Fibroblast of peridontal ligament (primary cell): ENCODE measurements around the gene CCDC71L.

ENCODE experiments used
- DNase-seq: peaks from one replicate; pipeline ENCODE4 v3.0.0-alpha.2; 2010; ENCODE audit errors: extremely low read depth

CCDC71L gene

DNA sequence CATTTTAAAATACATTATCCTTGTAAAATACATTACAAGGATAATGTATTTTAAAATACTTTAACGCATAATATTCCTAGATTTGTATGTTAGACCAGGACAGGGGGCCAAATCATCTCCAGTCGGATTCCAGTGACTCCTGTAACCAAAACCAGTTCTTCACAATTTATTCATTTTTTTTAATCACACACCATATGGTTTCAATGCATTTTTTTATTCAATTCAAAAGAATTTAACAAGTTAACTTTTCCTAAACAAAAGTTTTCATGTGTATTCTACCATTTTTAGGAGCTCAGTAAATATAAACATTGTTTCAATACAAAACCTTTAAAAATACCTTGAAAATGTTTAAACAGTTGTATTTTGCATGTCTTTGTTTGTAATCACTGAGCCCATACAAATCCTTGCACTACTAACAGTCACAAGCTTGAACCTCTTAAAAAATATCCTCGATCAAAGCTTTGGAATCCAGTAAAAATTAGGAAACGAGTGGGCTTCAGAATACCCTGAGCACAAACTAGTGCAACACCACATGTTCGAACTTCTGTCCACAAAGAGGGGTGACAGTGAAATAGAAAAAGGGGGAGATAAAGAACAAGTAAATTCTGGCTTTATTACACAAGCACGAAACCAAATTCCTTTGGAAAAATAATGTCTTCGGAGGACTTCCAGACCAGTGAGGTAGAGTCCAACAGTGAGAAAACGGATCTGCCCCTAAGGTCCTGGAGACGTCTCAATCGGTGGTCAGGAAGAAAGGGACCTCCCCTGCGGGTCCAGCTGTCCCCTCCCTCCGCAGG is 1.6 kb downstream of the CCDC71L start:
- peak; percentile 40 for DNase-seq

DNA sequence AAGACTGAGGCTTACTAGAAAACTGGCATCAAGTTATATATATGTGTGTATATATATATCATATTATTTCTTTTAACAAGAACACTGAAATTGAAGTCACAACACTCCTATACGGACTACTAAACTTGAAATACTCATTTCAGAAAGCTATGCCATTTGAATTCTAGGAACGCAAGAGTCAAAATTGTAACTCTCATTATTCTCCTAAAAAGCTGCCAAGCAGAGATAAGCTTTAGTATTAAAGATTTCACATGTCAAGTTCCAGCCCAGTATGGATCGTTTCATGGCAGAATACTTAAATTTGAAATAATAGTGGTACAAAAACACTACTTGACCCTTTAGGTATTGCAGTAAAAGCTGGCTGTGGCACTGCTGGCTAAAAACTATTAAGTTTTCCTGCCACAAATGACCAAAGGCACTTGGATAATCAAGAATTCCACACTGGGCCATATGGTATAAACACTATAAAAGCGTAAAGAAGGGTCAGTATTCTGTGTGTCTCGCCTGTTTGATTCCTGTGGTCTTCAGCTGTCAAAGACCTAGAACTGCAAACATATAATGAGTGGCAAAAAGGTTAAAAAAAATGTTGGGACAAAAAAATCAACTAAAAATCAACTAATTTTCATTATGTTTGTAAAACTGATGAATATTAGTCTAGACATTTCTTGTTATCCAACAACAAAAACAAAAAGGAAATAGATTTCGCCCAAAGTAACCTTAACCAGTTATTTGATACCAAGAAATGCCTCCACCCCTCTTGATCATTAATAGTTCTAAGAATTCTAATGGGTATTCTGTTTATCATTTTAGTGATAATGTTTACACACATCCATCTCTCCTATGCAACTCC is 2.4 kb downstream of the CCDC71L start:
- peak; percentile 10 for DNase-seq

DNA sequence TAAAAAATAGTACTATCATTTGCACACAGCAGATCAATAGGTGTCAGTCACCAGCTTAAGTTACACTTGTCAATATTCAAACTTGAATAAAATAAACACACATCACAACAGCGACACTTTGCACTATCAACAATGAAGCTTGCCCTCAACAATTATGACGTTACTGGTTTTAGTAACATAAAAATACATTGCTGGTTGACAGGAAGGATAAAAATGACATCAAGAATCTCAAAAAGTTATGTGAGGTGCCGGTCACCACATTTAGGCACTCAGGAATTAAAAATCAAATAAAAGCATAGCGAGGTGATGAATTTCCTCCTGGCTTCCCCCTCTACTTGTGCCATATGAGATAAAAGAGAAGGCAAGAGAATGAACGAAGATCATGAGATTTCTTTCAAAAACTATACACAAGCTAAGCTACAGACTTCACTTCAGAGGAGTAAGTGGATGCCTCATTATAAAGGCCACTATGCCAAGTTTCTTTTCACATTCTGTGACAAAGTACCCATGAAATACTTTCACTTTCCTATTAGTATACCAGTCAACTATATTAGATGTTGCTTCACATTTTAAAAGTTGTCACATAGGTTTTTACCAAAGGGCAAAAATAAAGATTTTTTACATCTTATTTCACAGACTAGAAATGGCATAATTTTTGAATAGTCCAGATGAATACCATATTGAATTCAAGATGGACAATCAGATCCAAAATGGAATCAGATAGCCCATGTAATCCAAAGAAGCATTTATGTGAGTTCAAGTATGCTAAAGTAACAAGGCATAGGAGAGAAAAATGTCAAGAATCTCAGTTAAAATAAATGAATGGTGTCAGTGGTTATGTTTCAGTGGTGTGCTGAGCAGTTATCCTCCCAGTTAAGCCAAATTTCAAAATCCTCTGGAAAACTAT is 3.6 kb downstream of the CCDC71L start:
- DNase-seq: peak; percentile 74

DNA sequence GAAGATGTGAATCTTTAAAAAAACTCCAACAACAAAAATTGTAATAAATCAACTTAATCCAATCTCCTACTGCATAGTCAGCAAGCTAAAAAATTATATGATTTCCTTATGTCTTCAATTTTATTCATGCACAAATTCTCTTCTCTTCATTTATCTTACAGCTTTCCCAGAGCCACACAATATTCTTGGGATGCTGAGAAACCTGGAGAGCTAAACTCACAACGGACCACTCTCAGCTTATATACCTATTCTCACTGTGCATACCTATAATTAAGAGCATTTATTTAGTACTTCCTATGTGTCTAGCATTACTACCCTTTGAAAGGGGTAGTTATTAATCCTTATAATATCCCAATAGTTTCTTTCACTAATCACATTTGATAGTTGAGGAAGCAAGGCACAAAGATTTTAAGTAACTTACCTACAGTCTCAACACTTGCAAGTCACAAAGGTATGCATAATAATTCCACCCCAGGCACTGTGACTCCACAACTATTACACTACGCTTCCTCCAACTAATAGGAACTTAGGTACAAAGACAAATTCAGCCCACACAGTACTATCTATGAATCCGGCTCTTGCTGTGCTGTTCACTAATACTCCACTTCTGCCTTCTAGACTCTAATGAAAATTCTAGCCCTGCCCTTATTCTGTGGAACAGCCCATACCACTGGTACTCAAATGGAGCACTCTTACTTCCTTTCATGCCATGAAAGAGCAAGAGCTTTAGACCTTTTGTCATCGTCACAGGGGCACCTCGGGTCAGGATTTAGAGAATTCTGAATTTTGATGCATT is 5.1 kb downstream of the CCDC71L start:
- DNase-seq: no peak

DNA sequence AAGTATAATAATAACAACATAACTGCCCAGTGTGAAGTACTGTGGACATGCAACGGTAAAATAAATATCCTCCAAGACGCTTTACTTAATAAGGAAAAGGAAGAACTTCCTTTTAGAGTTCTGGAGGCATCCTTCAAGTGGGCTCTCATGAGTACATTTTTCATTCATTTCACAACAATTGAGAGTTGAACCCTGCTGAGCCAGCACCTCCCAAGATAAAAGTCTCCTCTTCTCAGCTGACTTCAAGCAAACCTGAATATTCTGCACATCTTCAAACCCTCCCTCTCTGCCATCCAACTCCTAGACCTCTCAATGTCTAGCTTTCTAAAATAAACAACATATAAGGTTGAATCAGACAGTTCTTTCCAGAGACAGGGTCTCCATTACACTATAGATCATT is 7.5 kb downstream of the CCDC71L start:
- no peak for DNase-seq

DNA sequence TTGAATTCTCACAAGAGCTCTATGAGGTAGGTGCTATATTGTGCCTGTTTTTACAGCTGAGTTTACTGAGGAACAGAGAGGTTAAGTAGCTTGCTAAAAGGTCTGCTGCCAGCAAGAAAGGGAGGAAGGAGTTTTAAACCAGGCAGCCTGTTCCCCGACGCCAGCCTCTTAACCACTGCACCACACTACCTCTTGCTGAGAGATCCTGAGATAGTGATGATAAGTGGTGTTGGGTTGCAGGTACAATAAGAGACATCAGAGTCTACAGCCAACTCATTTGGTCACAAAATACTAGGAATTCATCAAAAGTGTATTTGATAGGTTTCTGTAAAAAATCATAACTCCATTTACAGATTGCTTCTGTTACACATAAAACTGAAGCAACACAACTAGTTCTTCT is 8.0 kb downstream of the CCDC71L start:
- no peak for DNase-seq

DNA sequence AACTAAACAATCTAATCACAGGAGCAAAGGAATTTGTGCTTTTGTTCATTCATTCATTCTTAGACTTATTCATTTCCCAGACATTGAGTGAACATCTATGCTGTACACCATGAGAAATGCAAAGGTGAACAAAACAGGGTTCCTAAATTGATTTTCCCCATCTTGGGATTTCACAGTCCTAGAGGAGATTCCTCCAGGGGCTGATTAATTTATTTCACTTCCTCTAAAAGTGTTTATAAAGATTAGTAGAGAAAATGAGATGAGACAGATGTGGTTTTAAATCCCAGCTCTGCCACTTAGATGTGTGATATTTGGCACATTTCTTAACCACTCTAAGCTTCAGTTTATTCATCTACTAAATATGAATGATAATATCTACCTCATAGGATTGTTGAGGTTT is 8.9 kb downstream of the CCDC71L start:
- DNase-seq: no peak

DNA sequence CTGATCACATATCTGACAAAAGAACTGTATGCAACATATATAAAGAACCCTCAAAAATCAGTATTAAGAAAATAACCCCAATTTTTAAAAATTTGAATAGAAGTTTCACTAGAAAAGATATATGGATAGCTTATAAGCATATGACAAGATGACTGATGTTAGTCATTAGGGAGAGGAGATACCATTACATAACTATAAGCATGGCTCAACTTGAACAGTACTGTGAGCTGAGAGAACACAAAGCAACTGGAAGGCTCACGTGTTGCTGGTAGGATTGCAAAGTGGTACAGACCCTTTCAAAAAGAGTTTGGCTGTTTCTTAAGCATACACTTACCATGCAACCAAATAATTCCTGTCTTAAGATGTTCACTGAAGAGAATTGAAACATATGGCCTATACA is 14.7 kb downstream of the CCDC71L start:
- DNase-seq: no peak

DNA sequence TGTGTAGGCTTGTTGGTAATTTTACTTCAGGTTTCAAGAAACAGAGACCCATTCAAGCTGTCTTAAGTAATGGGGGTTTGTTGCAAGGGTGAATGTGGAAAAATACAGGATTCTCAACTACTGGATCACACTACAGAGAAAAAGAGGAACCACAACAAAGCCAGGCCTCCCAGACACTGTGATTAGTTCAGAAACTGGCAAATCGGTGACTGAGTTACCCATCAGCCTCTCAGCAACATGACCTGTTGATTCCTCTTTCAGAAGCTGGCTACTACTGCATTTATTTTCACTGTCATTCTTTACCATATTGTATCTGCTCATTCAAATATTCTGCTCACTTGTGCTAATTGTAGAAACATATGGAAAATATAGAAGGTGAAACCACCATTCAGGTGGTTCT is 16.0 kb downstream of the CCDC71L start:
- DNase-seq: no peak

DNA sequence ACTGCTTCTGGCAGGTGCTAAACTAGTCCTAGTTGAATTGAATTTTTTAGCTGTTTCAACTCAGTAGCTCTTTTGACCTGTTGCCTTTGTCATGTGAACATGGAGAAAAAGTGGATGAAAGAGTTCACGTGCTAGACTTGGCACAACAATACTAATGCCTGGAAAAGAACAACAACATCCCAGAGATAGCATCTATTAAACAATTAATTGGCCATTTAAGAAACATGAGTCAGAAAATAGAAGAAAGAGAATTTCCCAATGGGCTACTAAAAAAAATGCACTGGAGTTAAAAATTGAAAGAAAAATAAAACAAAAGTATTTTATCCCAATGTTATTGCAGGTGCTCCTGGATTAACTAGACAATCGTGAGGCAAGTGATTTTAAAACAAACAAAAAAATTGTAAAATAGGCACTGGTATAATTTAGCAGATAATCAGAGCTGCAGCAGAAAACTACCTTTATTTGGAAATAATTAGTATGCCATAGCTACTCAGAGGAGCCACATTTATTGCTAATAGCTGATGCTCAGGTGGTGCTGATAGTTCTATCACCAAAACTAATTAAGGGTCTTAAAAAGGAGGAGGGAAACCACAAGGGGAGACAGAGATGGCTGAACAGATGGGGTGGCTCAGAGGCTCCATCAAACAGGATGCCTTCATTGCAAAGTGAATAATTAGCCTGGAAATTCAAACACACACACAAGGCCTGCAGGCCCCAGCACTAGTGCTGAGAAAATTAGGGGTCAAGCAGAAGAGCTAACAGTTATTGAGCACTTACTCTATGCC is 17.6 kb downstream of the CCDC71L start:
- DNase-seq: no peak

DNA sequence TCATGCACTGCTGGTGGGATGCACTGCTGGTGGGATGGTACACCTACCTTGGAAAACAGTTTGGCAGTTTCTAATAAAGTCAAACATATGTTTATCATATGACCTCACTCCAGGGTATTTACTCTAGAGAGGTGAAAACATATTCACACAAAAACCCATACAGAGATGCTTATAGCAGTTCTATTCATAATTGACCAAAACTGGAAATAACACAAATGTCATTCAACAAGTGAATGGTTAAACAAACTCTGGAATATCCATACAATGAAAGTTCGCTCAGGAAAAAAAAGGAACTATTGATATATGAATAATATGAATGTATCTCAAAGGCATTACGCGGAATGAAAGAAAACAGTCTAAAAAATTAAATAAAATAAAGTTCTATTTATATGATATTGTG is 19.5 kb downstream of the CCDC71L start:
- no peak for DNase-seq

DNA sequence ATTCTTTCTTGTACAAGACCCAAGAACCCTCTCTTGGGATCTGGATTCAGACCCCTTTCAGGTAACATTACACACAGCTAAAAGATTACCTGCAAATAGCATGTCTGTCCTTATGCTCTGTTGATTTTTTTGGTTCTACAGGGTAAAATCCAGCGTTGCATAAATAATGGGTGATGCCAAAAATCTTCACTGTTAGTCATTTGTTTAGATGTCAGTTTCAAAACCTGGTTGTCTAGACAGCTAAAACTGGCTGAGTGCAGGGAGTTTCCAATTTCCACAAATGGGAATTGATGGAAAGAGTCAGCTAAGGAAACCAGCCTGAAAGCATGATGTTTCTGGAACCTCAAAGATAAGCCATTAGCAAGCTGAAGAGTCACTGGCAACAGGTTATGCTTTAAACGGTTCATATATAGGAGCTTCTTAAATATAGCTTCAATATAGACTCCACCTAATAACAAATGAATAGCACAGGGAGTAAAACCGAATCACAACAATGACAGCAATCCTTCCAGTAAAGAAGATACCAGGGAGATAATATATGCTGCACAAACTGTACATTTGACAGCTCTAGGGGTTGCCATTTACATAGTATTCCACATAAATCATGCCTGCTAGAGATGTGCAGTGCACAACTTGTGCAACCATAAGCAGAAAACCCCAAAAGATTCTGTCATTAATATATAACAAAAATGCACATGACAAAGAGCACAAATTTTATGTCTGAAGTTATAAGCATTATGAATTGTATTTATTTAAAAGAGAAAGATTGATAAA is 20.4 kb downstream of the CCDC71L start:
- DNase-seq: peak; percentile 89

DNA sequence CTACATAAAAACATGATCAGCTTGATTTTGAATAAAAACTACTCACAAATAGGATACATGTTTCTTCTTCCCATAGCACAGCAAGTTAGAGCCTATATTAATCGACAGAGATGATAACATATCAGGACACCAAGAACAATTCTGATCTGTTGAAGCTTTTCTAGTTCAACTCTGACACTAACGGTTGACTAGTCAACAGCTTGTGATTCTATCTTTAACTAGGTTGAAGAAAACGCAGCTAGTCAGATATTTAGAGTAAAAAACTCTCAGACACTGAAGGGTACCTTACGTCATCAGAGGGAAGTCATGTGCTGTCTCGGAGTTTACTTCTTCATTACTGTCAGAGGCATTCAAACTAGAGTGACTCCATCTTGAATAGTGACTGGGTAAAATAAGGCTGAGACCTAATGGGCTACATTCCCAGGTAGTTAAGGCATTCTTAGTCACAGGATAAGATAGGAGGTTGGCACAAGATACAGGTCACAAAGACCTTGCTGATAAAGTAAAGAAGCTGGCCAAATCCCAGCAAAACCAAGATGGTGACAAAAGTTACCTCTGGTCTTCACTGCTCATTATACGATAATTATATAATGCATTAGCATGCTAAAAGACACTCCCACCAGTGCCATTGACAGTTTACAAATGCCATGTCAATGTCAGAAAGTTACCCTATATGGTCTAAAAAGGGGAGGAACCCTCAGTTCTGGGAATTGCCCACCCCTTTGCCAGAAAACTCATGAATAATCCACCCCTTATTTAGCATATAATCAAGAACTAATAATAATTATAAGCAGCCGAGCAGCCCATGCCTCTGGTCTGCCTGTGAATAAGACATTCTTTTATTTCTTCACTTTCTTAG is 21.3 kb downstream of the CCDC71L start:
- DNase-seq: no peak

DNA sequence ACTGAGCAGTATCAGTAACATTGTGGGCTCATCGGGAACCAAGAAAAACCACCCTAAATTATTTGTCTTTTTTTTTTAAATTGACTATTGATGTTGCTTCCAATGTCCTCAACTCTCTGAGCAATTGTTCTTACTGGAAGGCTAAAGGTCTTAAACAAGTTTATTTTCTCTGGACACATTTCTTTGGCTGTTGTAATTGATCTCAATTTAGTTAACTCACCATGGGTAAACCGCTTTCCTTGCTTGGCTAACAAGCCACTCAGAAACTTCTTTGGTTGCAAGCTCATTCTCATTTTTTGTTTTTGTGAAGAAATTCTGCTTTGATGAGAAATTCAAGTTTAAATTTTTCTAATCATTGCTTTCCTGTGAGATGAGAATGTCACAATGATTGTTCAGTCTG is 25.5 kb downstream of the CCDC71L start:
- peak; percentile 70 for DNase-seq

DNA sequence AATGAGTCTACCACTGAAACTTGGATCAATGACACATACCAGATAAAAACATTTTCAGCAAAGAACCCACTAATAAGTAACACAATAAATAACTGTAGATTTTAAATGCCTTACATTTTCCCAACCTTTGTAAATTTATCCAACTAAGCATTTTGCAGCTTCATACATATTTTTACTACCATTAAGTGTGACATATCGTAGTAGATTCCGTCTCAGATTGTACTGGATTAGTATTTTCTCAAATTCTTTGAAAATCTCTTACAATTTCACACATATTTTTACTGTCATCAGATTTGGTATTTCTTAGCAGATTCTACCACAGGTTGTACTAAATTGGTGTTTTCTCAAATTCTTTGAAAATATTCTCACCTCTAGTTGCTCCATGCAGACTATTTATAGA is 26.0 kb downstream of the CCDC71L start:
- DNase-seq: peak; percentile 21

DNA sequence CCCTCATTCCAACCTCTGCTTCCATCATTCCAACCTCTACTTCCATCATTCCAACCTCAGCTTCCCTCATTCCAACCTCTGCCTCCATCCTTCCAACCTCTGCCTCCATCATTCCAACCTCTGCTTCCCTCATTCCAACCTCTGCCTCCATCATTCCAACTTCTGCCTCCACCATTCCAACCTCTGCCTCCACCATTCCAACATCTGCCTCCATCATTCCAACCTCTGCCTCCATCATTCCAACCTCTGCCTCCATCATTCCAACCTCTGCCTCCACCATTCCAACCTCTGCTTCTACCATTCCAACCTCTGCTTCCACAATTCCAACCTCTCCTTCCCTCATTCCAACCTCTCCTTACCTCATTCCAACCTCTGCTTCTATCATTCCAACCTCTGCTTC is 30.3 kb downstream of the CCDC71L start:
- DNase-seq: no peak

DNA sequence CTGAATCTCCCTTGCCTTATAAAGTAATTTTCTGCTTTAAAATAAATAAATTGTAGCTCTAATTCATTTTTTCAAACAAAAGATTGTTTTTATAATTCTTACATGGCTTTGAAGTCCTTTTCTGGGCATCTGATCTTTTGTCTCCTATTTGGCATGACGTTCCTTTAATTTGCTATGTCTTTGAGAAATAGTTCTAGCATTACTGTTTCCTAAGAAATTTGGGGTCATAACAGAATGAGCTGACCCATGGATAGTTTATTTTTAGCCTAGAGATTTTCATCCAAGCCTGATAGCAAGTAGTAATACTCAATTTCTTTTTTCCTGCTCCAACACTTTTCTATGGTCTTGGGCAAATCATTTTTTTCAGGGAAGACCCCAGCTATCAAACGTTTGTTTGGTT is 31.4 kb downstream of the CCDC71L start:
- DNase-seq: peak; percentile 87

DNA sequence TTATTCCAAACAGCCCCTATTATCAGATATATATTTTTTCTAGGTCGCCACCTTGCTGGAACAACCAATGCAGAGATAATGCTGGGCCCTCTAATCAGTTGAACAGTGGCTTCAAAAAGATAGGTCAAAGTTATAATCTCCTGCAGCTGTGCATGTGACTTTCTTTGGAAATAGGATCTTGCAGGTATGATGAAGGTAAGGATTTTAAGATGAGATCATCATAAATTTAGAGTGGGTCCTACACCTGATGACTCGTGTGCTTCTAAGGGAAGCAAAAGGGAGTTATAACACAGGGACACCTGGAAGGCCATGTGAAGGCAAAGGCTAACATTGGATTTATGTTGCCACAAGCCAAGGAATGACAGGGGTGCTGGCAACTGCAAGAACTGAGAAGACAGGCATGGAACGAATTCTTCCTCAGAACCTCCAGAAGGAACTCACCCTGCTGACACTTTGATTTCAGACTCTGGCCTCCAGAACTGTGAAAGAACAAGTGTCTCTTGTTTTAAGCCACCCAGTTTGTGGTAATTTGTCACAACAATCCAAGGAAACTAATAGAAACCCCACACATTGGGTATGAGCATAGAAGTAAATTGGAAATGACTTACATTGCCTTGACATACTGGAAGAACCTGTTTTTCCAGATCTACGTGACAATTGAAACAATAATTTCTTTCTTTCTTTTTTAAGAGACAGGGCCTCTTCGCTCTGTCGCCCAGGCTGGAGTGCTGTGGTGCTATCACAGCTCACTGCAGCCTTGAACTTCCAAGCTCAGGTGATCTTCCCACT is 34.4 kb downstream of the CCDC71L start:
- DNase-seq: no peak
